GM12864 (cell line): Measurements from ENCODE around the gene CTAGE9.

Experiments used
- DNase-seq: peaks from one replicate; pipeline ENCODE4 v3.0.0-alpha.2; 2011; ENCODE audit warnings: low read depth
- H3K4me3 ChIP-seq: 2 replicates; pipeline ENCODE4 v1.5.1; 2011; ENCODE audit warnings: mild to moderate bottlenecking, low read depth, low read length, control low read depth
- CTCF ChIP-seq: IDR thresholded peaks from 2 replicates; pipeline ENCODE4 v1.5.1; 2011; ENCODE audit warnings: low read depth, mild to moderate bottlenecking, moderate library complexity, low read length, control low read depth, inconsistent platforms; ENCODE audit errors: missing control alignments

CTAGE9 gene

GRCh38 chr6:131685266-131685780 is 25.5 kb downstream of the CTAGE9 start:
- no peak for TF ChIP-seq CTCF
- no peak for DNase-seq
- H3K4me3 ChIP-seq, result no peak overlapping the region

- no peak for TF ChIP-seq CTCF
- no peak overlapping the region for H3K4me3 ChIP-seq
- DNase-seq, result peak; percentile 59
These were observed 27.3 kb downstream of the CTAGE9 start for GRCh38 chr6:131683479-131683878.

- no peak for DNase-seq
- TF ChIP-seq CTCF, result no peak
- no peak overlapping the region for H3K4me3 ChIP-seq
These were observed 28.4 kb downstream of the CTAGE9 start for GRCh38 chr6:131682442-131682841.

- no peak overlapping the region for H3K4me3 ChIP-seq
- DNase-seq, result no peak
- no peak for TF ChIP-seq CTCF
These were observed 29.2 kb downstream of the CTAGE9 start for GRCh38 chr6:131681585-131681984.

- TF ChIP-seq CTCF, result no peak
- no peak overlapping the region for H3K4me3 ChIP-seq
These were observed 29.9 kb downstream of the CTAGE9 start for GRCh38 chr6:131680868-131681267.

GRCh38 chr6:131678442-131678841 is 32.4 kb downstream of the CTAGE9 start:
- no peak for DNase-seq
- H3K4me3 ChIP-seq, result no peak overlapping the region
- TF ChIP-seq CTCF, result no peak

More at GRCh38 chr6:131680868-131681267, 29.9 kb downstream of the CTAGE9 start:
- DNase-seq, result no peak

- no peak for TF ChIP-seq CTCF
- no peak for DNase-seq
- no peak overlapping the region for H3K4me3 ChIP-seq
These were observed 37.6 kb downstream of the CTAGE9 start for GRCh38 chr6:131673184-131673583.
